SK-N-MC (cell line): Measurements from ENCODE around the gene ELF2.
"Not testable (repeated sequence)": the region's sequence is repeated elsewhere in the genome, so short reads cannot be mapped to it uniquely, and the experiment has no call there.

Experiments used
- DNase-seq: peaks from one replicate; pipeline ENCODE4 v3.0.0-alpha.2; 2011; ENCODE audit warnings: low read depth, low spot score
- H3K27ac ChIP-seq: fragments of 200-600 bp; sonication (generic); 2 replicates; pipeline ENCODE4 v1.5.1; 2016; ENCODE audit warnings: mixed run types
- H3K36me3 ChIP-seq: fragments of 200-600 bp; sonication (generic); 2 replicates; pipeline ENCODE4 v1.6.1; 2017; ENCODE audit warnings: antibody characterized with exemption, low read length, mixed read lengths; ENCODE audit not compliant: insufficient read depth
- H3K4me3 ChIP-seq: fragments of 200-600 bp; sonication (generic); 2 replicates; pipeline ENCODE4 v1.5.1; 2016
- H3K9ac ChIP-seq: fragments of 200-600 bp; sonication (generic); 2 replicates; pipeline ENCODE4 v1.8.0; 2017; ENCODE audit warnings: mixed run types, mixed read lengths; ENCODE audit not compliant: insufficient read length
- H3K9me3 ChIP-seq: fragments of 200-600 bp; sonication (generic); 2 replicates; pipeline ENCODE4 v1.6.1; 2017; ENCODE audit warnings: low read depth, mild to moderate bottlenecking, antibody characterized with exemption, low read length, moderate library complexity, mixed read lengths
- EZH2 ChIP-seq: fragments of 200-600 bp; sonication (generic); IDR thresholded peaks from one replicate; pipeline ENCODE4 v1.6.1; 2017; ENCODE audit warnings: antibody characterized with exemption
- FOXP2 ChIP-seq: optimal IDR thresholded peaks from 2 replicates; pipeline ENCODE3; 2011; ENCODE audit warnings: mild to moderate bottlenecking, moderate library complexity; ENCODE audit not compliant: insufficient read depth; ENCODE audit errors: extremely low read length, control extremely low read depth
- POLR2AphosphoS5 ChIP-seq: IDR thresholded peaks from 2 replicates; pipeline ENCODE4 v1.6.1; 2012; ENCODE audit warnings: mild to moderate bottlenecking, low read depth, low read length, borderline replicate concordance

The ELF2 gene

GRCh38 chr4:139175646-139176301 lies 1.2 kb downstream of the ELF2 start:
- peak overlapping the region; percentile 36; the same call in 1 of the 2 replicates for H3K27ac ChIP-seq
- DNase-seq, result no peak
- H3K9me3 ChIP-seq, result no peaks in the 10 kb centered on the region
- no peaks in the 10 kb centered on the region for H3K36me3 ChIP-seq
- TF ChIP-seq EZH2 (no peak), FOXP2 (no peak), POLR2AphosphoS5 (no peak)
- H3K9ac ChIP-seq, result peak overlapping the region; percentile 82
- H3K4me3 ChIP-seq, result peak overlapping the region; percentile 99

GRCh38 chr4:139171876-139172691 lies 4.9 kb downstream of the ELF2 start:
- no peak overlapping the region for H3K4me3 ChIP-seq
- peak overlapping the region; percentile 65; the same call in 1 of the 2 replicates for H3K27ac ChIP-seq
- no peaks in the 10 kb centered on the region for H3K36me3 ChIP-seq
- no peak overlapping the region for H3K9ac ChIP-seq
- no peak for DNase-seq
- no peak for TF ChIP-seq FOXP2
- TF ChIP-seq POLR2AphosphoS5, result no peak
- TF ChIP-seq EZH2, result no peak
- H3K9me3 ChIP-seq, result no peaks in the 10 kb centered on the region

GRCh38 chr4:139170932-139171331 lies 6.1 kb downstream of the ELF2 start:
- no peaks in the 10 kb centered on the region for H3K9me3 ChIP-seq
- H3K27ac ChIP-seq, result no peak overlapping the region
- no peak overlapping the region for H3K4me3 ChIP-seq
- no peak for DNase-seq
- no peak for TF ChIP-seq FOXP2
- TF ChIP-seq EZH2, result no peak
- no peak for TF ChIP-seq POLR2AphosphoS5
- no peak overlapping the region for H3K9ac ChIP-seq
- H3K36me3 ChIP-seq, result no peaks in the 10 kb centered on the region

- Histone ChIP-seq H3K36me3 (no peaks in the 10 kb centered on the region), H3K9ac (peak overlapping the region; percentile 26), H3K9me3 (no peaks in the 10 kb centered on the region), H3K27ac (peak overlapping the region; percentile 72; the same call in 1 of the 2 replicates), H3K4me3 (no peak overlapping the region)
- DNase-seq, result no peak
- TF ChIP-seq FOXP2 (no peak), POLR2AphosphoS5 (no peak), EZH2 (no peak)
Measured at GRCh38 chr4:139167774-139168444, 9.1 kb downstream of the ELF2 start.

- TF ChIP-seq EZH2, result no peak
- TF ChIP-seq POLR2AphosphoS5, result no peak
- TF ChIP-seq FOXP2, result no peak
- Histone ChIP-seq H3K36me3 (no peaks in the 10 kb centered on the region), H3K27ac (peak overlapping the region; percentile 49; the same call in 1 of the 2 replicates), H3K4me3 (no peak overlapping the region), H3K9me3 (no peaks in the 10 kb centered on the region), H3K9ac (no peak overlapping the region)
- DNase-seq, result no peak
Measured at GRCh38 chr4:139164731-139165130, 12.3 kb downstream of the ELF2 start.

GRCh38 chr4:139163806-139164206 lies 13.2 kb downstream of the ELF2 start:
- H3K9me3 ChIP-seq, result no peaks in the 10 kb centered on the region
- no peak overlapping the region for H3K9ac ChIP-seq
- H3K27ac ChIP-seq, result 0 out of 2 replicates have a peak overlapping the region, but pooled peaks have one; percentile 4
- no peak overlapping the region for H3K4me3 ChIP-seq
- TF ChIP-seq FOXP2, result no peak
- no peak for TF ChIP-seq EZH2
- no peaks in the 10 kb centered on the region for H3K36me3 ChIP-seq
- no peak for DNase-seq

- not testable (repeated sequence) for H3K9me3 ChIP-seq, H3K27ac ChIP-seq, H3K9ac ChIP-seq, H3K4me3 ChIP-seq, H3K36me3 ChIP-seq, DNase-seq
Measured at GRCh38 chr4:139157977-139158376, 19.0 kb downstream of the ELF2 start.

- DNase-seq, result no peak
- no peaks in the 10 kb centered on the region for H3K36me3 ChIP-seq
- no peak overlapping the region for H3K4me3 ChIP-seq
- no peak overlapping the region for H3K9ac ChIP-seq
- no peaks in the 10 kb centered on the region for H3K9me3 ChIP-seq
- TF ChIP-seq FOXP2 (no peak), EZH2 (no peak), POLR2AphosphoS5 (no peak)
- no peak overlapping the region for H3K27ac ChIP-seq
Measured at GRCh38 chr4:139154952-139155557, 22.0 kb downstream of the ELF2 start.
